HG03108 (cell line): ENCODE data around the gene CSTF2T.
"Not testable (repeated sequence)": the region's sequence is repeated elsewhere in the genome, so short reads cannot be mapped to it uniquely, and the experiment has no call there.

Source experiments
- ATAC-seq: cut with Tn5 transposase; IDR thresholded peaks from one replicate; pipeline ENCODE4 v1.9.1; 2021; ENCODE audit warnings: moderate library complexity; ENCODE audit not compliant: unreplicated experiment

CSTF2T gene

DNA sequence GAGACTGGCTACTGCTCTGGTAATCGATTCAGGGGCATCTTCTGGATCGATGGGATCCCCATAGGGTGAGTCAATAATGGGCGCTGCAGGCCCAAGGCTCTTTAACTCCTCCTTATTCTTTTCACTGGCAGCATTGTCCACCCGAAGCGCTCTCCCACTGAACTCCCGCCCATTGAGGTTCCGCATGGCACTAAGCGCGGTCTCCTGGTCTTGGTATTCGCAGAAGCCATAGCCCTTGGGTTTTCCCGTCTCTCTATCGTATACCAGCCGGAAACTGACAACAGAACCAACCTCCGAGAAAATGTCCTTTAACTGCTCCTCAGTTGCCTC is 285 bp downstream of the CSTF2T start:
- ATAC-seq: peak; percentile 27

DNA sequence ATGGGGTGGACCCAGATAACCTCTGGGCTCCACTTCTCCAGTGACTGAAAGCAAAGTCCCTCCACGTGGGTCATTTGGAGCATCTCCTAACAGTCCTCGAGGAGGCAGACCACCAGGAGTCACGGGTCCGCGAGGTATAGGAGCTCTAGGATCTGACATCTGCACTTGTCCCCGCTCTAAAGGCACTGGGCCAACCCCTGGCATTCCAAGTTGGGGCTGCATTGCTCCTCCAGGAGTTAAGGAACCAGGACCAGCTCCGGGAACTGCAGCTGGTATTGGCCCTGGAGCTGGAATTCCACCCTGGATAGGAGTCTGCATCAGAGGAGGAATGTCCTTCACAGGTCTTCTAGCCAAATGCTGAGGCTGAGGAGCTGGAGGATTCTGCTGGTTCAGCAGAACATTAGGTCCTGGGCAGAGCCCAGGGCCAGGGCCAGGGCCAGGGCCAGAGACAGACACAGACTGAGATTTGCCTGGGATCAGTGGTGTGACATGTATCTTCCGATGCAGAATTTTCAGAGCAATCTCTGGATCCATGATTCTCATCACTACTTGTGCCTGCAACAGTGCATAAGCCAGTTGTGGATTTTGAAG is 827 bp downstream of the CSTF2T start:
- no peak for ATAC-seq

DNA sequence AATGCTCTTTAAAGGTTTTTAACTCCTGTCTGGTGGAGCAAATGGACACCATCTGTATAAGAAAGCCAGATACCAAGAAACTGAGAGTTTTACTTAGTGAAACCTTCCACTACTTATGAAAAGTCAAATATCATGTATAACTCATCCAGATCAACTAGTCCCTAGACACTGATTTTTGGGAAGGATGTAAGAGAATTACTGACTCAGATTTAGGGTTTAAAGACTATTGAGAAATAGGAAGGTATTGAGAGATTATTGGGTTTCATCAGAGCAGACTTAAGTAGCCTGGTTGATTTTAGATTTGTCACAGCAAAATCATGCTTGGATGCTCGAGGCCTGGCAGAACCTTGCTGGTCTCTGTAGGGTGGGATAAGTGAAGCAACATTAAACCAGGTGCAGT is 3.1 kb downstream of the CSTF2T start:
- no peak for ATAC-seq

DNA sequence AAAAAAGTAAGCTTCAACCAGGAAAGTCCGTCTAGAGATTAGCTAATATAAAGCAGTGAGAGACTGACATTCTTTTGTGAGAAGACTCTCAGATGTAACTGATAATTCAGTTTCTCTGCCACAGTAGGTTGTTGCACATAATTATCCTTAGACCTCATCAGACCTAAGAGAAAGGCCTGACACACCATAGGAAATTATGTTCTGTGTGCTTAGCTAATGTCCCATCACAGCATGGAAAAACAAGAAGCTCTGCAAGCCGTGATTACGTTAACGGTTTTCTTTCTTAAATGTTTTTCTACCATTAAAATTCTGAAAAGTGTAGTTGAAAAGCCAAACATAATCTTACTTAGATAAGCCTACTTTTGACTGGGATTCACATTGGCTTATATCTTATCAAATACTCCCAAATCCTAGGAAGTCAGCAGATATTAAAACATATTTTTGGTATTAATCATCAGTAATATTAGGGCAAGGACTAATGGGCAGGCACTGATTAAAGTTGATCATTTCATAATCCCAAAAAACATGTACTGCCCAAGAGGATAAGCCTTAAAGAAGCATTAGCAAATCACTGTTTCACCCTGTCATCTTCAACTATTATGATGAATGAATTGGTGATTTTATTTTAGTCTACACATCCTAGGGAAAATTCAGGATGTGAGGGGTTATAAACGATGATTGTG is 5.2 kb downstream of the CSTF2T start:
- no peak for ATAC-seq

DNA sequence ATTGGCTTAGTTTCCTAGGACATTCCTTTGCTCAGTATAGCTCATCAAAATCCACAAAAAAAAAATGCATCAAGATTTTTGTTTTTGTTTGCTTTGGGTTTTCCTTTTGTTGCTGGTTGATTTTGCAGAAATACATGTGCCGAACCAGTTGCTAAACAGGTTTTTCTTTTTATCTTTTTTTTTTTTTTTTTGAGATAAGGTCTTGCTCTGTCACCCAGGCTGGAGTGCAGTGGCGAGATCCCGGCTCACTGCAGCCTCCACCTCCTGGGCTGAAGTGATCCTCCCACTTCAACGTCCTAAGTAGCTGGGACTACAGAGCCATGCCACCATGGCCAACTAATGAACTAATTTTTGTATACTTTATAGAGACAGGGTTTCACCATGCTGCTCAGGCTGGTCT is 8.3 kb downstream of the CSTF2T start:
- no peak for ATAC-seq

DNA sequence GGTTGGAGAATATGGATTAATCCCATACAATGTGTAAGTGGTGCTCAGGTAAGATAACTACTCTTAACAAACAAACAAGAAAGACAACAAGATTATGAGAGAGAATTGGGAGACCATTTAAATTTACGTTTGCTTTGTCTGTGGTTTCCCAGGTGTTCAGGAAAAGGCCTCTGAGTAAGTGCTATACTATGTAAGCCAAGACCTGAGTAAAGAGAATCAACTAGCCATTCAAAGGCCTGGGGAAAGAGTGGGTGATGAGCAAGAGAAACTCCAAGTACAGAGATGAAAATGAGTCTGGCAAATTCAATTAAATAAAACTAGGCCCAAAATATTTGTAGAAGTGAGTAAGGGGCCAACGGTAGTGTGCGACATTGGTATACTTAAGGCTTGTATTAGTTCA is 9.9 kb downstream of the CSTF2T start:
- no peak for ATAC-seq

DNA sequence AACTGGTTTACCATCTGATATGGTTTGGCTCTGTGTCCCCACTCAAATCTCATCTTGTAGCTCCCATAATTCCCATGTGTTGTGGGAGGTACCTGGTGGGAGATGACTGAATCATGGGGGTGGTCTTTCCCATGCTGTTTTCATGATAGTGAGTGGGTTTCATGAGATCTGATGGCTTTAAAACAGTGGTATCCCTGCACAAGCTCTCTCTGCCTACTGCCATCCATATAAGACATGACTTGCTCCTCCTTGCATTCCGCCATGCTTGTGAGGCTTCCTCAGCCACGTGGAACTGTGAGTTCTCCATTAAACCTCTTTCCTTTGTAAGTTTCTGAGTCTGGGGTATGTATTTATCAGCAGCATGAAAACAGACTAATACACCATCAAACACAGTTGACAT is 10.6 kb downstream of the CSTF2T start:
- ATAC-seq: not testable (repeated sequence)

DNA sequence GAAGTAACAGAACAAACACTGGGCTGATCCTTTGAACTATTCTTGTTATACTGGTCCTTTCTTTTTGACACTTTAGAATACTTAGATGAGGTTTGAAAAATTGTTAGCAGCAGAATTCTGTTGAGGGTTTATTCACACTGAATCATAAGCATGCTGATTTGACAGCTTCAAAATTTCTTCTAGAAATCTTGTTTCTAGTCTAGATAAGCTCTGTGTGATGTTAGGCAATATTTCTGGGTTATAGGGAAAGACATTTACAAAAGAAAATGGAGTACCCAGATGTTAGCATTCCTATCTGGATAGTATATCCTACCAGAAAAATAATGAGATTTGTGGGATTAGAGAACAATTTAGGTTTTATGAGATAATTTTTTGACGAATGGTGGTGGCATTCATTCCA is 12.1 kb downstream of the CSTF2T start:
- ATAC-seq: no peak

DNA sequence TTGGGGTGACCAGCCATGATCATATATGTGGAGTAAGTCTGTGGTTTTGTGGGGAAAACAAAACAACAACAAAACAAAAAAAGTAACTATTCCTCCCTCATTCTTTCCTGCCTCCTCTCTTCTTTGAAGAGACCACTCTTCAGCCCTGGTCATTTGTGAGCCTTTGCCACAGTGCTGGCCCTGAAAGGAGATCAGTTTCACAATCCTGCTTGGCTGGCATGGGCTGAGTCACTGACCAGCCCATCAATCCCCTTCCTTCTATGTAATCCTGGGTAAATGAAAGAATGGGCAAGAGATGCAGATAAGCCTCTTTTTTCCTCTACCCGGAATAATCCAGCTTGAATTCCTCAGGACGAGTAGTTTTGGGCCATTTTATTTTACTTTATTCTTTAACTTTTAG is 13.6 kb downstream of the CSTF2T start:
- no peak for ATAC-seq

DNA sequence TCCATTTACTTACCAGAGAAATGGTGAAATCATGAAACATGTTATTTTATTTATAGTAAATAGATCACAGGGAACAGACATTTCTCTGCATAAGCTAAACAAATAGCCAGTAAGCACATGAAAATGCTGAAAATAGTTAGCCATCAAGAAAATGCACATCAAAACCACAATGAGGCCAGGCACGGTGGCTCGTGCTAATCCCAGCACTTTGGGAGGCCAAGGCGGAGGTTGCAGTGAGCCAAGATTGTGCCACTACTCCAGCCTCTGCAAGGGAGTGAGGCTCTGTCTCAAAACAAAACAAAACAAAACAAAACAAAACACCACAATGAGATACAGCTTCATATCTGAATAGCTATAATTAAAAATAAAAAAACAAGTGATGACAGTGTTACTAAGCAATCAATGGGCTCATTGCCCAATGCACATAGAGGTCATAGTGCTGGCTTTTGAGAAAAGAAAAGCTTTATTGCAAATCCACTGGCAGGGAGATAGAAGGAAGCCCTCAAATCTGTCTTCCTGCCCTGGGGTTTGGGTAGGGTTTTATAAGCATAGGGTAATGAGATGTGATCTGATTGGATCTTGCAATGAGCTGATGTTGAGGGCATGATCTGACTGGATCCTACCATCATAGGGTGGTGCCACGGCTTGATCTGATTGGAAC is 16.2 kb downstream of the CSTF2T start:
- no peak for ATAC-seq

DNA sequence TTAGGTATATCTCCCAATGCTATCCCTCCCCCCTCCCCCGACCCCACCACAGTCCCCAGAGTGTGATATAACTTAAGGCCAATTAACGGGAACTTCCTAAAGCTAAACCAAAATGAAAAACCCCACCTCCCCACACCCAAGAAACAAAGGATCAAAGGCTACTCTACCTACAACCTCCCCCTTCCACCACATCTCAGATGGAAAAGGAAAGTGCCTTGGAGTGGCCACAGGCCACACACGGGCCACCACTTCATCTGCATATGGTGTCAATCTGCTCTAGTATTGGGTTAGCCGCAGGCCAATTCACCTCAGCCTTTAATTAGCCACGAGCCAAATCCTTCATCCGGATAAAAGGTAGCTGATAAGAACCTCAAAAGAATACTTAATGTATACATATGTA is 19.6 kb downstream of the CSTF2T start:
- ATAC-seq: no peak

DNA sequence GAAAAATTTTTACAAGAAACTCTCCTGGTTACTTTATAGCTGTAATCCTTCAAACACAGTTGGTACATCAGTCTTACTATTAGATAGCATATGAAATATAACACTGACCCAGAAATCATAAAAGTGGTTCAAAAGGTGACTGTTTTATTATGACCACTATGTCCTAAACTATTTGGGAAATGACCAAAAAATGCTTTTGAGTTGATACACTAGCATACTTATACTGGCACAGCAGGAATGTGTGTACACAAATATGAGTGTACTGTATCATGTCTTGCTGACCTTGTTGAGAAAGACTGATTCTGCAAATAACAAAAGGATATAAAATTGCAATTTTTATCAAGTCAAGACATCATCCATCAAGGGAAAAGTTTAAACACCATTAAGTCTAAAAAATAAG is 24.3 kb downstream of the CSTF2T start:
- no peak for ATAC-seq

DNA sequence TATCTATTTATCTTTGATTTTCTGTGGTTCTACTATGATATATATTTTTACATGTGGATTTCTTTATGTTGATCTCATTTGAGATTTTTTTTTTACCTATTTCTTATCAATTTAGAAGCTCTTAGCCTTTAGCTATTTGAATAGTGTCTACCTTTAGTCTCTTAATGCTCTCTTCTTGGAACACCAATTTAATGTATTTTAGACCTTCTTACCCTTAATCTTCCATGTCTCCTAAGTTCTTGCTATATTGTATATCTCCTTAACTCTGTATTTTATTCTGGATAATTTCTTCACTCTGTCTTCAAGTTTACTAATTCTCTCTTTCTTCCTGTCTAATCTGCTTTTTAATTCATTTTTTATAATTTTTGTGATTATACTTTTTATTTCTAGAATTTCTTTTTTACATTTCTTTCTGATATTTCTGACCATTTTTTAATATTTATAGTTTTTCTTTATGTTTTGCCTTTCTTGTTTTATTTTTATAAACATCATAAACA is 27.3 kb downstream of the CSTF2T start:
- ATAC-seq: no peak

DNA sequence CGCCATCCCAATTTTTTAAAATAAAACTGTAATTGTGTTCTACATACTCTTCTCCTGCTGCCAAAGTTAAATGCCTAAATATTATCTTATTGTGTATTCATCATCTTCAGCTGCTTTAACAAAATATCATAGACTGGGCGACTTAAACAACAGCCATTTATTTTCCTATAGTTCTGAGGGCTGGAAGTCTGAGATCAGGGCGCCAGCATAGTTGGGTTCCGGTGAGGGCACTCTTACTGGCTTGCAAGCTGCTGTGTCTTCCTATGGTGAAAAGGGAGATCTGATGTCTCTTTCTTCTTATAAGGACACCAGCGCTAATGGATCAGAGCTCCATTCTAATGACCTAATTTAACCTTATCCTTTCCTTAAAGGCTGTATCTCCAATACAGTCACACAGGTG is 30.4 kb downstream of the CSTF2T start:
- no peak for ATAC-seq

DNA sequence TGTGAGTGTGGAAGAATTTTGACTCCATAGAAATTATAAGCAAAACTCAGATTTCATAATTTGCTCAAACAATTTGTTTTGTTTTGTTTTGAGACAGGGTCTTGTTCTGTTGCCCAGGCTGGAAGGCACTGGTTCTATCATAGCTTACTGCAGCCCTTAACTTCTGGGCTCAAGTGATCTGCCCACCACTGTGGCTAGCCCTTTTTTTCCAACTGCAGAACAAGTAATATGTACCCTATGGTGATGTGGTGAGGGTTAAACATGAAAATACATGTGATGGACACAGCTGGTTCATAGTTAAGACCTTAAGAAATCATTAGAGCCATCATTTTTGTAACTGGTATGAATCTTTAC is 31.1 kb downstream of the CSTF2T start:
- ATAC-seq: no peak

DNA sequence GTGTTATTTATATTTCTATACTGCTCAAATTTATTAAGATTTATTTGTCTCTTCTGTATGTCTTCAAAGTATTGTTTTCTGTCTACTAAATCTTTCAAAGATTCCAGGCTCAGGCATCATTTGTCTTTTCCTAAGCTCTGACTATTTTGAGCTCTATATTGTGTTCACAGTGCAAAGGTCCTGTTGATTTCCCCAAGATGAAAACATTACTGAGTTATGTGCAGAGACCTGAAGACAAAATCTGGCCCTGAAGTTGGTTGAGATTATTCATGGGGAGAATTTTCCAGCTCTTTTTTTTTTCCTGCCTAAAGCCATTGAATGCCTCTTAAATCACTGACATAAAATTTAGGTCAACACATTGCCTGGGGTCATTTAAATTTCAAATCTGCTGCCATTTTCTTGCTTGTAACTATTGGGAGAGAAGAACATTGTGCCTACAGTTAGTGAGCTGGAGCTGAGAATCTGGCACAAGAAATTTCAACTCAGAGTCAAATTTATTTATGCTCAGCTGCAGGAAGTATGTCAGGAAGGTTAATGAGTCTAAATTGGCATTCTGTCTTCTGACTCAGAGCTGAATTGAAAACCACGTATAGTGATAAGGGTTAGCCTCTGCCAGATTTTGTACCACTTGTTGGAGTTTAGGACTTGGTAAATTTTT is 31.6 kb downstream of the CSTF2T start:
- no peak for ATAC-seq

DNA sequence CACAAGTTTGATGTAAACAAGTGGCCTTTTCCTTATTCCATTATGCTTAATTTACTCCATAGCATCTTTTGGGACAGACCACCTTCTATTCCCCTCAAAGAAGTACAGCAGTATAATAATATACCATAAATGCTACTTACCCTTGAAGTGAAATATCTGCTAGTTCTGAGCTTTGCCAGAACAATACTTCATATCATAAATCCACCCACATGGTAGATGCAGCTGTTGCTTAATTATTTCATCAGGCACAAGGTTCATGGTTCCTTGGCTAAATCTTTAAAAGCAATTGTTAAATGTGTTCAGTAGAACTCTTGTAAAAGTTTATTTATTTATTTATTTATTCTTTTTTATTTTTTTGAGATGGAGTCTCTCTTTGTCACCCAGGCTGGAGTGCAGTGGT is 32.9 kb downstream of the CSTF2T start:
- ATAC-seq: no peak

DNA sequence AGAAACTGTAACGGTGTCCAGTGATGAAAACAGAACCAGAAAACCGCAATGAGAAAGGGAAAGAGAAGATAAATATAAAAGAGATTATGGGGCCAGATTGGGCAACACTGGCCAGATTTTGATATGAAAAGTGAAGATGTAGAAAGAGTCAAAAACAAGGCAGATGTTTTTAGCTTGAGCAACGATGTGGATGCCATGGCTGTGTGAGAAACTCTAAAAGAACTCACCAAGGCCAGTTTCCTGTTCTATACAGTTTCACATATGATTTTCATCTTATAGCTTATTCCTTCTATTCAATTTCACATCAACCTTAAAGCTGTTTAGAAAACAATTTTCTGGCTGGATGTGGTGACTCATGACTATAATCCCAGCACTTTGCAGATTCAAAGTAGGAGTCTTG is 36.3 kb downstream of the CSTF2T start:
- no peak for ATAC-seq

DNA sequence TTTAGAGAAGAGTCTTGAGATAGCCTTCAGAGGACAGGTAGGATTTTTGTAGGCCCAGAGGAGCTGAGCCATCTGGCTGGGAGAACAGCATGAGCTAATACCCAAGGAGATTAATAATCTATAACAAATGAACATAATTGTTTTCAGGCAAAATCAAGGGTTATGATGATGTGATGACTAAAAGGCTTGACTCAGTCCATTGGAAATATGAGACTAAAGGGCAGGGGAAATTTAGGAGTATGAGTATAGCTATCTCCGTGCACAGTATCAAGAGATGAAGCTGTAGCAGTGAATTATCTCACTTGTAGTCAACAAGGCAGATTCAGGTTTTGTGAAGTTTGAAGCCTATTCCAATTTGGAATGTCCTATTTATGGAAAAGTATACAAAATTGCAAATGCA is 40.1 kb downstream of the CSTF2T start:
- ATAC-seq: no peak

DNA sequence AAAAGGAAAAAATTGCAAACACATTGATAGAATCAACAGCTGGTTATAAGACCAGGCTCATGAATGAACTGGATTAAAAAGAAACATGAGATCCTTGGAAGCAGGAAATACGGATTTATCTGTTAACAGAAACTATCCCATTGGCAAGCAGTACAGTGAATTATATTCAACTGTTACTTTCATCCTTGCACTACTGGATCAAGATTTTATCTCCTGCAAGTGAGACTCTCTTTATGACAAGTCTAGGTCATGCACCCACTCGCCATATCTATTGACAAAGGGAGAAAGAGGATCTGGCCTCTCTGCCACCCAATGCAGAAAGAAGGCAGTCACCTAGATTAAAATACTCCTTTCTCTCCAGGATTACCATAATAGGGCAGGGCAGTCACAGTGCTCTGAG is 41.4 kb downstream of the CSTF2T start:
- ATAC-seq: no peak

DNA sequence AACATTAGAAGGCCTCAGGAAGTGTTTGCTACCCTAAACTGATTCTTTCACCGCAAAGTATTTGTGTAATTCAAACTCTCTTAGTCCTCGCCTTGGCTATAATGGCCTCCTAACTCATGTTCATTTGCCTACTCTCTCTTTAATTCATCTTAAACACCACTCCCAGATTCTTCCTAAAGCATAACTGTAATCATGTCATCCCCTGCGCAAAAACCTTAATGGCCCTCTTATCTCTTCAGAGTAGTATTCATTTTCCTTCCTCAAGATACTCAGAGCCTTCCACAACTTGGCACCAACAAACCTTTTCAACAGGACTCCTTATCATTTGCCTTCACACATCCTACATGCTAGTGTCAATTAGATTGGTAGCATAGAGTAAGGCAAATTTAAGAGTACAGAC is 42.9 kb downstream of the CSTF2T start:
- ATAC-seq: no peak

DNA sequence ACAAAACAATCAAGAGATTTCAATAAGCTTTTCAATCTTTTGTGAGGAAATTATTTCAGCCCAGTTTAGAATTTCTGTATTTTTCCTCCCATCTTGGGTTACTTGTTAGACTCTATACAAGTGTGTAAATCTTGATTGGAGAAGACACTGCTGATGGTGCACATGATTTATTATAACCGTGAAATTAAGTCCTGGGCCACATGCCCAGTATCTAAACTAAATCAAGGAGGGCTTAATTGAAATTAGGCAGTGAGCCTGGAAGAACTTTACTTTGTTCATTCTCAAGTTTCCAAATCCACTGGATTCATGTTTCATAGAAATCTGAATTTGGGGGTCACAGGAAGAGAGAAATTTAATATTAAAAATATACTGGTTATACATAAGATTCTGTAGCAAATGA is 44.5 kb downstream of the CSTF2T start:
- no peak for ATAC-seq
